SK-N-SH (cell line): ENCODE measurements around the gene MAPK6. TPM values are rescaled to one million over a fixed set of nuclear protein-coding genes. Genes with fewer than 3 reads are reported as not detected.

ENCODE experiments used
- CTCF ChIA-PET: fragments of 300-600, 350-600 bp; formaldehyde crosslinking; extraction: SDS; loops from one replicate; lab custom pipeline; 2021; lab: Yijun Ruan, JAX
- POLR2A ChIA-PET: fragments of 350-600 bp; sonication (Branson Sonifier 250); formaldehyde crosslinking; extraction: SDS; loops from one replicate; lab custom pipeline; 2020; ENCODE audit warnings: antibody characterized with exemption, inconsistent platforms; lab: Yijun Ruan, JAX
- DNase-seq: peaks from one replicate; pipeline ENCODE4 v3.0.0; 2012
- H2AFZ ChIP-seq: fragments of 200-600 bp; sonication (generic); 2 replicates; pipeline ENCODE4 v1.8.1; 2016; ENCODE audit warnings: antibody characterized with exemption, mild to moderate bottlenecking, low read depth
- H3F3A ChIP-seq: fragments of 200-600 bp; sonication (generic); replicated peaks from 2 replicates; pipeline ENCODE3; 2016; ENCODE audit warnings: antibody characterized with exemption, mild to moderate bottlenecking; ENCODE audit not compliant: insufficient read depth
- H3K27ac ChIP-seq, 2 experiments: fragments of 200-500 bp in 1 of 2; fragments of 200-600 bp in 1 of 2; sonication (Bioruptor generic) in 1 of 2; sonication (generic), shearing (Covaris generic) in 1 of 2; 2 replicates each; pipeline versions ENCODE4 v1.5.1 to v1.6.1; 2014 to 2016; ENCODE audit warnings: low read depth in 2 of 2, inconsistent platforms in 1 of 2, low read length in 1 of 2, mild to moderate bottlenecking in 1 of 2, mixed read lengths in 1 of 2
- H3K27me3 ChIP-seq: fragments of 200-600 bp; sonication (generic), shearing (Covaris generic); 2 replicates; pipeline ENCODE4 v1.6.1; 2016; ENCODE audit warnings: mixed run types; ENCODE audit not compliant: insufficient read depth
- H3K36me3 ChIP-seq, 2 experiments: fragments of 200-500 bp in 1 of 2; fragments of 200-600 bp in 1 of 2; sonication (Bioruptor generic) in 1 of 2; sonication (generic) in 1 of 2; replicated peaks in 1 of 2; 2 replicates each; pipeline versions ENCODE3 to v1.5.1; 2014 to 2016; ENCODE audit warnings: low read length in 1 of 2, mild to moderate bottlenecking in 1 of 2; ENCODE audit not compliant: insufficient read depth in 2 of 2, control insufficient read depth in 1 of 2
- H3K4me1 ChIP-seq, 2 experiments: fragments of 200-500 bp in 1 of 2; fragments of 200-600 bp in 1 of 2; sonication (Bioruptor generic) in 1 of 2; sonication (generic), shearing (Covaris generic) in 1 of 2; 2 replicates each; pipeline versions ENCODE4 v1.5.1 to v1.6.1; 2014 to 2016; ENCODE audit warnings: low read depth in 1 of 2, low read length in 1 of 2, mixed run types in 1 of 2; ENCODE audit not compliant: insufficient read depth in 2 of 2, control insufficient read depth in 1 of 2
- H3K4me2 ChIP-seq: fragments of 200-600 bp; sonication (generic), shearing (Covaris generic); 2 replicates; pipeline ENCODE4 v1.6.1; 2017; ENCODE audit warnings: mixed run types
- H3K4me3 ChIP-seq, 2 experiments: fragments of 200-500 bp in 1 of 2; fragments of 200-600 bp in 1 of 2; sonication (Bioruptor generic) in 1 of 2; sonication (generic), shearing (Covaris generic) in 1 of 2; 2 replicates each; pipeline versions ENCODE4 v1.5.1 to v1.8.1; 2014 to 2016; ENCODE audit warnings: low read depth in 2 of 2, inconsistent platforms in 1 of 2, low read length in 1 of 2, mild to moderate bottlenecking in 1 of 2, mixed read lengths in 1 of 2, moderate library complexity in 1 of 2
- H3K79me2 ChIP-seq: fragments of 200-600 bp; sonication (generic); 2 replicates; pipeline ENCODE4 v1.8.1; 2017; ENCODE audit warnings: mild to moderate bottlenecking; ENCODE audit not compliant: insufficient read depth
- H3K9ac ChIP-seq: fragments of 200-600 bp; sonication (generic); 2 replicates; pipeline ENCODE4 v1.6.1; 2017; ENCODE audit warnings: mixed run types
- H3K9me2 ChIP-seq: fragments of 200-600 bp; sonication (generic); 2 replicates; pipeline ENCODE4 v1.6.1; 2017; ENCODE audit warnings: mixed run types
- H3K9me3 ChIP-seq: fragments of 200-600 bp; sonication (generic); 2 replicates; pipeline ENCODE4 v1.6.1; 2017; ENCODE audit warnings: mixed run types, mild to moderate bottlenecking, moderate library complexity
- H4K20me1 ChIP-seq: fragments of 200-600 bp; sonication (generic); 2 replicates; pipeline ENCODE4 v1.6.1; 2017; ENCODE audit warnings: mild to moderate bottlenecking, mixed run types; ENCODE audit not compliant: insufficient read depth
- EP300 ChIP-seq, 2 experiments: IDR thresholded peaks; 2 replicates each; pipeline versions ENCODE4 v1.4.0 to v1.6.1; 2012; ENCODE audit warnings: borderline replicate concordance in 1 of 2, low read depth in 1 of 2, low read length in 1 of 2
- FOXJ3 ChIP-seq: sonication (generic); formaldehyde crosslinking; IDR thresholded peaks from 2 replicates; pipeline ENCODE4 v1.5.1; 2020; ENCODE audit warnings: mild to moderate bottlenecking, missing genetic modification reagents
- GABPA ChIP-seq: IDR thresholded peaks from 2 replicates; pipeline ENCODE4 v1.4.0; 2012; ENCODE audit warnings: low read depth, mild to moderate bottlenecking
- IRF3 ChIP-seq: fragments of 150-350 bp; IDR thresholded peaks from 2 replicates; pipeline ENCODE4 v1.6.1; 2016; ENCODE audit warnings: mild to moderate bottlenecking, low read depth, low read length
- POLR2AphosphoS5 ChIP-seq: IDR thresholded peaks from 2 replicates; pipeline ENCODE4 v1.6.1; 2012; ENCODE audit warnings: low read depth, low read length
- RCOR1 ChIP-seq: fragments of 150-350 bp; IDR thresholded peaks from 2 replicates; pipeline ENCODE4 v1.6.1; 2017; ENCODE audit warnings: antibody characterized with exemption, low read length
- RXRA ChIP-seq: IDR thresholded peaks from 2 replicates; pipeline ENCODE4 v1.4.0; 2012; ENCODE audit warnings: low read depth, mild to moderate bottlenecking, borderline replicate concordance
- SMC3 ChIP-seq: IDR thresholded peaks from 2 replicates; pipeline ENCODE4 v1.6.1; 2012; ENCODE audit warnings: low read depth, low read length, improper control_type of control experiment
- TAF1 ChIP-seq: IDR thresholded peaks from 2 replicates; pipeline ENCODE4 v1.6.1; 2012; ENCODE audit warnings: low read depth, mild to moderate bottlenecking, low read length, moderate library complexity, borderline replicate concordance
- TCF12 ChIP-seq: IDR thresholded peaks from 2 replicates; pipeline ENCODE4 v1.4.0; 2012
- TEAD4 ChIP-seq: IDR thresholded peaks from 2 replicates; pipeline ENCODE4 v1.4.0; 2012; ENCODE audit warnings: mild to moderate bottlenecking, borderline replicate concordance; ENCODE audit not compliant: insufficient read depth
- YY1 ChIP-seq: IDR thresholded peaks from 2 replicates; pipeline ENCODE4 v1.4.0; 2012; ENCODE audit warnings: low read depth, mild to moderate bottlenecking
- polyA plus RNA-seq, 3 experiments: library from polyadenylated mRNA; depleted of rRNA; stranded (reverse); fragments of >200 nt; gene quantifications; 2 replicates each; pipeline ENCODE4 v1.2.3, GENCODE V29; 2012
- TF ChIP-seq, protein P1 (sequence below): fragments of 200-600 bp; sonication (generic); IDR thresholded peaks from 2 replicates; pipeline ENCODE4 v1.6.1; 2017; ENCODE audit warnings: antibody characterized with exemption, mild to moderate bottlenecking, moderate library complexity
- TF ChIP-seq, protein P2 (sequence below): IDR thresholded peaks from 2 replicates; pipeline ENCODE4; 2012

MAPK6 gene
- polyA plus RNA-seq, 1 of the 3 experiments (the other 2 are of a cell fraction) = 16.9 TPM

GRCh38 chr15:52113708-52114107 is 94.7 kb downstream of the MAPK6 start:
- POLR2A ChIA-PET = no interaction called here
- H3K9me3 ChIP-seq = no peaks in the 10 kb centered on the region
- H3K27me3 ChIP-seq = no peaks in the 10 kb centered on the region
- no peaks in the 10 kb centered on the region for H3K9me2 ChIP-seq
- H2AFZ ChIP-seq = no peak overlapping the region
- H3K36me3 ChIP-seq = no peaks in the 10 kb centered on the region
- H3K4me3 ChIP-seq = no peak overlapping the region
- CTCF ChIA-PET = interaction anchor here (0.8 to 2.0 kb wide), 2 partner anchors 10 to 31 kb away, joined by 3 to 5 read pairs; no protein-coding TSS in a partner anchor
- peaks cover 4% of the 10 kb centered on the region for H3F3A ChIP-seq
- no peak overlapping the region for H3K4me2 ChIP-seq
- H3K4me1 ChIP-seq = peaks cover 4 to 9% of the 10 kb centered on the region in 2 experiments; a peak in 1 of 4 replicates
- no peaks in the 10 kb centered on the region for H3K79me2 ChIP-seq
- no peak overlapping the region for H3K27ac ChIP-seq
- no peak for DNase-seq
- TF ChIP-seq, protein P1, sequence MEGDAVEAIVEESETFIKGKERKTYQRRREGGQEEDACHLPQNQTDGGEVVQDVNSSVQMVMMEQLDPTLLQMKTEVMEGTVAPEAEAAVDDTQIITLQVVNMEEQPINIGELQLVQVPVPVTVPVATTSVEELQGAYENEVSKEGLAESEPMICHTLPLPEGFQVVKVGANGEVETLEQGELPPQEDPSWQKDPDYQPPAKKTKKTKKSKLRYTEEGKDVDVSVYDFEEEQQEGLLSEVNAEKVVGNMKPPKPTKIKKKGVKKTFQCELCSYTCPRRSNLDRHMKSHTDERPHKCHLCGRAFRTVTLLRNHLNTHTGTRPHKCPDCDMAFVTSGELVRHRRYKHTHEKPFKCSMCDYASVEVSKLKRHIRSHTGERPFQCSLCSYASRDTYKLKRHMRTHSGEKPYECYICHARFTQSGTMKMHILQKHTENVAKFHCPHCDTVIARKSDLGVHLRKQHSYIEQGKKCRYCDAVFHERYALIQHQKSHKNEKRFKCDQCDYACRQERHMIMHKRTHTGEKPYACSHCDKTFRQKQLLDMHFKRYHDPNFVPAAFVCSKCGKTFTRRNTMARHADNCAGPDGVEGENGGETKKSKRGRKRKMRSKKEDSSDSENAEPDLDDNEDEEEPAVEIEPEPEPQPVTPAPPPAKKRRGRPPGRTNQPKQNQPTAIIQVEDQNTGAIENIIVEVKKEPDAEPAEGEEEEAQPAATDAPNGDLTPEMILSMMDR = no peak
- TF ChIP-seq RCOR1 (no peak), SMC3 (no peak), RXRA (no peak), GABPA (no peak), EP300 (IDR thresholded peaks at IDR 0.05; ENCODE audit: borderline replicate concordance in 1 of 2, low read depth in 1 of 2, low read length in 1 of 2) (no peak), IRF3 (no peak), TAF1 (no peak), TCF12 (no peak), YY1 (no peak), TEAD4 (no peak), POLR2AphosphoS5 (no peak), FOXJ3 (CRISPR knock-in tag) (no peak)
- TF ChIP-seq, protein P2, sequence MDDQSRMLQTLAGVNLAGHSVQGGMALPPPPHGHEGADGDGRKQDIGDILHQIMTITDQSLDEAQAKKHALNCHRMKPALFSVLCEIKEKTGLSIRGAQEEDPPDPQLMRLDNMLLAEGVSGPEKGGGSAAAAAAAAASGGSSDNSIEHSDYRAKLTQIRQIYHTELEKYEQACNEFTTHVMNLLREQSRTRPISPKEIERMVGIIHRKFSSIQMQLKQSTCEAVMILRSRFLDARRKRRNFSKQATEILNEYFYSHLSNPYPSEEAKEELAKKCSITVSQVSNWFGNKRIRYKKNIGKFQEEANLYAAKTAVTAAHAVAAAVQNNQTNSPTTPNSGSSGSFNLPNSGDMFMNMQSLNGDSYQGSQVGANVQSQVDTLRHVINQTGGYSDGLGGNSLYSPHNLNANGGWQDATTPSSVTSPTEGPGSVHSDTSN = no peak
- H4K20me1 ChIP-seq = no peaks in the 10 kb centered on the region
- no peak overlapping the region for H3K9ac ChIP-seq
